ENCODE results near the gene SSBP1.
"Not testable (repeated sequence)": the region's sequence is repeated elsewhere in the genome, so short reads cannot be mapped to it uniquely, and the experiment has no call there.

The SSBP1 gene

GRCh38 chr7:141709749-141710148, 28.4 kb upstream of the SSBP1 start:
- DNase-seq, result no peak

GRCh38 chr7:141710301-141710700, 27.9 kb upstream of the SSBP1 start:
- no peak for DNase-seq

GRCh38 chr7:141712603-141713255, 25.4 kb upstream of the SSBP1 start:
- DNase-seq, result no peak

GRCh38 chr7:141713890-141714289, 24.3 kb upstream of the SSBP1 start:
- no peak for DNase-seq

GRCh38 chr7:141714571-141714970, 23.6 kb upstream of the SSBP1 start:
- no peak for DNase-seq

- no peak for DNase-seq
These were observed 23.1 kb upstream of the SSBP1 start for GRCh38 chr7:141715018-141715417.

- DNase-seq, result no peak
These were observed 22.1 kb upstream of the SSBP1 start for GRCh38 chr7:141715794-141716689.

GRCh38 chr7:141717450-141717849, 20.7 kb upstream of the SSBP1 start:
- DNase-seq, result no peak

GRCh38 chr7:141722529-141722928, 15.6 kb upstream of the SSBP1 start:
- no peak for DNase-seq

GRCh38 chr7:141729020-141729419, 9.1 kb upstream of the SSBP1 start:
- DNase-seq, result no peak

GRCh38 chr7:141731476-141732149, 6.5 kb upstream of the SSBP1 start:
- no peak for DNase-seq

- peak; percentile 26 for DNase-seq
These were observed 881 bp upstream of the SSBP1 start for GRCh38 chr7:141737118-141737835.

- DNase-seq, result no peak
These were observed 445 bp downstream of the SSBP1 start for GRCh38 chr7:141738592-141739013.

- DNase-seq, result no peak
These were observed 1.1 kb downstream of the SSBP1 start for GRCh38 chr7:141739250-141739649.

GRCh38 chr7:141742229-141742628, 4.1 kb downstream of the SSBP1 start:
- no peak for DNase-seq

- DNase-seq, result no peak
These were observed 6.0 kb downstream of the SSBP1 start for GRCh38 chr7:141744131-141744530.

- DNase-seq, result no peak
These were observed 10.2 kb downstream of the SSBP1 start for GRCh38 chr7:141748396-141748795.

GRCh38 chr7:141751904-141752303, 13.7 kb downstream of the SSBP1 start:
- not testable (repeated sequence) for DNase-seq

- no peak for DNase-seq
These were observed 14.5 kb downstream of the SSBP1 start for GRCh38 chr7:141752634-141753033.

GRCh38 chr7:141754939-141755338, 16.8 kb downstream of the SSBP1 start:
- peak; percentile 32 for DNase-seq

GRCh38 chr7:141763797-141764196, 25.6 kb downstream of the SSBP1 start, which contains the start of gene TAS2R3:
Gene TAS2R3 (plus strand): TSS chr7:141764097. CDS start chr7:141764159, 62 bp downstream.
- no peak for DNase-seq

- not testable (repeated sequence) for DNase-seq
These were observed 32.0 kb downstream of the SSBP1 start for GRCh38 chr7:141770083-141770583.

GRCh38 chr7:141776374-141776773, 38.2 kb downstream of the SSBP1 start, which contains the start of gene TAS2R4:
Gene TAS2R4 (plus strand): TSS chr7:141776674. CDS start chr7:141778489, 1,815 bp downstream.
- DNase-seq, result no peak

Data from inflammatory macrophage treated with lipopolysaccharide for 4 hours (primary cell).